IMR-90 (cell line): ENCODE data around the gene TBXAS1. TPM values are rescaled to one million over a fixed set of nuclear protein-coding genes. Genes with fewer than 3 reads are reported as not detected.

Experiments
- ATAC-seq: fragments of 200-7000 bp; cut with Tn5 transposase; 2 replicates; pipeline ENCODE4 v1.9.1; 2020; ENCODE audit warnings: low read depth, mild to moderate bottlenecking, moderate library complexity
- BruUV-seq: library from RNA; stranded (reverse); fragments of 400-500 nt; replicated peaks from 2 replicates; lab custom pipeline; 2021; lab: Mats Ljungman, UMichigan
- CTCF ChIA-PET: fragments of 300-600 bp; formaldehyde crosslinking; extraction: SDS; loops from one replicate; lab custom pipeline; 2021; ENCODE audit warnings: antibody characterized with exemption; lab: Yijun Ruan, JAX
- POLR2A ChIA-PET: fragments of 300-600 bp; sonication (Branson Sonifier 250); formaldehyde crosslinking; loops from one replicate; lab custom pipeline; 2022; ENCODE audit warnings: antibody characterized with exemption; ENCODE audit not compliant: unreplicated experiment; lab: Charles Lee
- DNase-seq: peaks from one replicate; pipeline ENCODE4 v3.0.0; 2013
- H2AFZ ChIP-seq: replicated peaks from 2 replicates; pipeline ENCODE3; 2013; ENCODE audit warnings: low read length, mild to moderate bottlenecking; ENCODE audit not compliant: poor library complexity
- H2AK5ac ChIP-seq: 2 replicates; pipeline ENCODE4 v1.6.1; 2013; ENCODE audit warnings: low read depth, low read length, inconsistent platforms
- H2AK9ac ChIP-seq: replicated peaks from 2 replicates; pipeline ENCODE3; 2013; ENCODE audit warnings: mild to moderate bottlenecking, low read depth, low read length, moderate library complexity; ENCODE audit not compliant: poor library complexity
- H2BK120ac ChIP-seq: 2 replicates; pipeline ENCODE4 v1.6.1; 2013; ENCODE audit warnings: low read depth, low read length, inconsistent platforms
- H2BK15ac ChIP-seq: 3 replicates; pipeline ENCODE4 v1.6.1; 2013; ENCODE audit warnings: low read depth, low read length, inconsistent platforms
- H2BK20ac ChIP-seq: 2 replicates; pipeline ENCODE4 v1.6.1; 2013; ENCODE audit warnings: low read depth, mild to moderate bottlenecking, inconsistent platforms, low read length, moderate library complexity
- H2BK5ac ChIP-seq: 2 replicates; pipeline ENCODE4 v1.6.1; 2013; ENCODE audit warnings: mild to moderate bottlenecking, low read depth, low read length, inconsistent platforms; ENCODE audit not compliant: poor library complexity, severe bottlenecking
- H3K14ac ChIP-seq: replicated peaks from 2 replicates; pipeline ENCODE4 v1.6.1; 2013; ENCODE audit warnings: low read depth, low read length, inconsistent platforms
- H3K18ac ChIP-seq: 2 replicates; pipeline ENCODE4 v1.6.1; 2013; ENCODE audit warnings: low read depth, low read length, control low read depth
- H3K23ac ChIP-seq: 2 replicates; pipeline ENCODE4 v1.6.1; 2013; ENCODE audit warnings: low read depth, low read length, inconsistent platforms
- H3K27ac ChIP-seq: 2 replicates; pipeline ENCODE4 v1.5.1; 2013; ENCODE audit warnings: mild to moderate bottlenecking, control low read depth, low read length; ENCODE audit not compliant: insufficient read depth
- H3K27me3 ChIP-seq: 2 replicates; pipeline ENCODE4 v1.6.1; 2013; ENCODE audit warnings: low read length; ENCODE audit not compliant: control insufficient read depth, insufficient read depth
- H3K36me3 ChIP-seq: 2 replicates; pipeline ENCODE4 v1.6.1; 2013; ENCODE audit warnings: low read length, mixed read lengths; ENCODE audit not compliant: control insufficient read depth, insufficient read depth
- H3K4ac ChIP-seq: 2 replicates; pipeline ENCODE4 v1.6.1; 2013; ENCODE audit warnings: low read depth, low read length, inconsistent platforms
- H3K4me1 ChIP-seq: 2 replicates; pipeline ENCODE4 v1.6.1; 2013; ENCODE audit warnings: low read length, mixed read lengths; ENCODE audit not compliant: control insufficient read depth, insufficient read depth
- H3K4me2 ChIP-seq: 2 replicates; pipeline ENCODE4 v1.6.1; 2013; ENCODE audit warnings: low read depth, mild to moderate bottlenecking, control low read depth, low read length, moderate library complexity
- H3K4me3 ChIP-seq: 2 replicates; pipeline ENCODE4 v1.5.1; 2013; ENCODE audit warnings: low read depth, mild to moderate bottlenecking, control low read depth, low read length, moderate library complexity; ENCODE audit not compliant: insufficient read depth
- H3K56ac ChIP-seq: 2 replicates; pipeline ENCODE4 v1.6.1; 2013; ENCODE audit warnings: low read length, inconsistent platforms; ENCODE audit not compliant: insufficient read depth; ENCODE audit errors: extremely low read depth
- H3K79me1 ChIP-seq, 2 experiments: 2 replicates each; pipeline ENCODE4 v1.6.1; 2013; ENCODE audit warnings: low read length in 2 of 2, inconsistent platforms in 1 of 2, low read depth in 1 of 2
- H3K9ac ChIP-seq: 2 replicates; pipeline ENCODE4 v1.6.1; 2013; ENCODE audit warnings: low read depth, low read length, control low read depth
- H3K9me1 ChIP-seq: 2 replicates; pipeline ENCODE4 v1.6.1; 2013; ENCODE audit warnings: low read length, inconsistent platforms; ENCODE audit not compliant: insufficient read depth
- H3K9me3 ChIP-seq: 2 replicates; pipeline ENCODE4 v1.6.1; 2013; ENCODE audit warnings: low read length; ENCODE audit not compliant: control insufficient read depth, insufficient read depth
- H4K20me1 ChIP-seq: 2 replicates; pipeline ENCODE4 v1.6.1; 2013; ENCODE audit warnings: low read length, inconsistent platforms; ENCODE audit not compliant: insufficient read depth
- H4K5ac ChIP-seq: 2 replicates; pipeline ENCODE4 v1.6.1; 2013; ENCODE audit warnings: mild to moderate bottlenecking, low read depth, low read length, control low read depth
- H4K8ac ChIP-seq, 2 experiments: 2 replicates each; pipeline ENCODE4 v1.6.1; 2013; ENCODE audit warnings: low read depth in 2 of 2, low read length in 2 of 2, control low read depth in 1 of 2, inconsistent platforms in 1 of 2
- H4K91ac ChIP-seq: 2 replicates; pipeline ENCODE4 v1.6.1; 2013; ENCODE audit warnings: low read depth, low read length, inconsistent platforms; ENCODE audit not compliant: insufficient read depth
- BHLHE40 ChIP-seq: fragments of 150-350 bp; IDR thresholded peaks from 2 replicates; pipeline ENCODE4 v1.6.1; 2016; ENCODE audit warnings: mild to moderate bottlenecking, low read depth, low read length
- CEBPB ChIP-seq: IDR thresholded peaks from 2 replicates; pipeline ENCODE4 v1.6.1; 2012; ENCODE audit warnings: low read depth, low read length, improper control_type of control experiment
- CHD1 ChIP-seq: IDR thresholded peaks from 2 replicates; pipeline ENCODE4 v1.6.1; 2012; ENCODE audit warnings: low read depth, low read length, improper control_type of control experiment
- CTCF ChIP-seq: conservative IDR thresholded peaks from 2 replicates; pipeline ENCODE4 v1.5.1; 2012; ENCODE audit warnings: mild to moderate bottlenecking, low read depth, low read length, improper control_type of control experiment
- ELK1 ChIP-seq: fragments of 150-350 bp; IDR thresholded peaks from 2 replicates; pipeline ENCODE4 v1.6.1; 2016; ENCODE audit warnings: low read depth, mild to moderate bottlenecking, low read length, moderate library complexity, borderline replicate concordance
- FOS ChIP-seq: fragments of 150-350 bp; IDR thresholded peaks from 2 replicates; pipeline ENCODE4 v1.6.1; 2016; ENCODE audit warnings: low read depth, low read length
- MAFK ChIP-seq: IDR thresholded peaks from 2 replicates; pipeline ENCODE4 v1.6.1; 2012; ENCODE audit warnings: low read depth, low read length, improper control_type of control experiment
- MAZ ChIP-seq: IDR thresholded peaks from 2 replicates; pipeline ENCODE4 v1.6.1; 2012; ENCODE audit warnings: low read depth, mild to moderate bottlenecking, low read length, improper control_type of control experiment, moderate library complexity, borderline replicate concordance
- MXI1 ChIP-seq: IDR thresholded peaks from 2 replicates; pipeline ENCODE4 v1.6.1; 2012; ENCODE audit warnings: low read depth, mild to moderate bottlenecking, low read length, moderate library complexity, borderline replicate concordance
- NFE2L2 ChIP-seq: fragments of 150-350 bp; IDR thresholded peaks from 2 replicates; pipeline ENCODE4 v1.6.1; 2016; ENCODE audit warnings: low read depth, mild to moderate bottlenecking, low read length
- POLR2A ChIP-seq: IDR thresholded peaks from 2 replicates; pipeline ENCODE4 v1.6.1; 2012; ENCODE audit warnings: mild to moderate bottlenecking, low read depth, low read length
- RAD21 ChIP-seq: IDR thresholded peaks from 2 replicates; pipeline ENCODE4 v1.6.1; 2012; ENCODE audit warnings: low read length, improper control_type of control experiment
- RCOR1 ChIP-seq: IDR thresholded peaks from 2 replicates; pipeline ENCODE4 v1.6.1; 2012; ENCODE audit warnings: mild to moderate bottlenecking, low read length, improper control_type of control experiment; ENCODE audit not compliant: insufficient replicate concordance
- RFX5 ChIP-seq: IDR thresholded peaks from 2 replicates; pipeline ENCODE4 v1.8.0; 2012; ENCODE audit warnings: low read depth, mild to moderate bottlenecking, low read length, moderate library complexity
- SMC3 ChIP-seq: fragments of 150-350 bp; IDR thresholded peaks from 2 replicates; pipeline ENCODE4 v1.6.1; 2016; ENCODE audit warnings: low read depth, mild to moderate bottlenecking, antibody characterized with exemption, low read length, moderate library complexity
- USF2 ChIP-seq: fragments of 150-350 bp; IDR thresholded peaks from 2 replicates; pipeline ENCODE4 v1.6.1; 2017; ENCODE audit warnings: mild to moderate bottlenecking, antibody characterized with exemption, low read length, low read depth
- WGBS, 2 experiments: methylation state at CpG; one replicate each; pipeline versions ENCODE4 v1.1.5 to v1.1.7; 2013; ENCODE audit warnings: missing lambda C conversion rate in 2 of 2; ENCODE audit not compliant: insufficient read length in 1 of 2; ENCODE audit errors: extremely low coverage in 2 of 2; 5-methylcytosine and 5-hydroxymethylcytosine counted together
- dilution Hi-C: fragments of 300-500 bp; cut with HindIII; formaldehyde crosslinking; loops from one replicate; pipeline ENCODE4 v1.14.3; 2018; ENCODE audit warnings: low sequenced_read_pairs; ENCODE audit not compliant: unreplicated experiment
- in situ Hi-C: fragments of 300-500 bp; cut with MboI; formaldehyde crosslinking; loops from 3 replicates; pipeline ENCODE4 v1.14.3; 2019; ENCODE audit warnings: low sequenced_read_pairs, inconsistent platforms, mixed read lengths
- intact Hi-C: fragments of 100-400 bp; cut with micrococcal nuclease; formaldehyde crosslinking; loops from 2 replicates; pipeline ENCODE4 v1.10.0; 2022
- polyA plus RNA-seq, 3 experiments: library from polyadenylated mRNA; depleted of rRNA; stranded (reverse); fragments of >200 nt; gene quantifications; 2 replicates each; pipeline ENCODE4 v1.2.3, GENCODE V29; 2012; ENCODE audit warnings: low replicate concordance in 1 of 3
- total RNA-seq: library from RNA; depleted of rRNA; stranded (reverse); fragments of >200 nt; gene quantifications from 2 replicates; pipeline ENCODE4 v1.2.3, GENCODE V29; 2012

TBXAS1 gene
- total and polyA plus RNA-seq, 2 of the 4 experiments (the other 2 are of a cell fraction): 5.9 to 10.8 TPM

- Histone ChIP-seq H4K20me1 (no peaks in the 10 kb centered on the region), H4K8ac (no peak overlapping the region), H3K4me3 (no peak overlapping the region), H3K9ac (no peak overlapping the region), H3K9me1 (peaks cover 8% of the 10 kb centered on the region), H2AK5ac (no peak overlapping the region), H2BK15ac (no peak overlapping the region), H3K23ac (no peak overlapping the region), H3K56ac (no peak overlapping the region), H3K4ac (no peak overlapping the region), H2BK120ac (no peak overlapping the region), H3K27ac (no peak overlapping the region), H3K36me3 (peaks cover 19% of the 10 kb centered on the region), H4K5ac (no peak overlapping the region), H2BK5ac (no peak overlapping the region), H2AFZ (no peak overlapping the region), H3K4me1 (peaks cover 2% of the 10 kb centered on the region; the same call in 1 of the 2 replicates), H4K91ac (no peak overlapping the region), H3K79me1 (peaks cover 0 to 25% of the 10 kb centered on the region in 2 experiments), H2BK20ac (no peak overlapping the region), H3K14ac (no peak overlapping the region), H3K27me3 (no peaks in the 10 kb centered on the region), H3K4me2 (no peak overlapping the region), H3K18ac (no peak overlapping the region), H2AK9ac (no peak overlapping the region), H3K9me3 (no peaks in the 10 kb centered on the region)
- no TSS peak for BruUV-seq
- 89% methylated on average over 3 of the region's 3 CpGs; no CpG with 5 or more reads in 1 of the 2 experiments for WGBS, 2 experiments
- dilution Hi-C loops: no loop called here
- no peak for DNase-seq
- intact Hi-C loops: no loop called here
- no peak for ATAC-seq
- ChIA-PET POLR2A (no interaction called here), CTCF (no interaction called here)
- in situ Hi-C loops: no loop called here
- TF ChIP-seq RFX5 (no peak), MXI1 (no peak), RCOR1 (no peak), SMC3 (no peak), ELK1 (no peak), FOS (no peak), NFE2L2 (no peak), BHLHE40 (no peak), CTCF (no peak), MAZ (no peak), CEBPB (no peak), MAFK (no peak), USF2 (no peak), POLR2A (no peak), RAD21 (no peak), CHD1 (no peak)
Measured at GRCh38 chr7:139784648-139785047, 44.4 kb upstream of the TBXAS1 start.
